H1 (cell line): ENCODE results near the gene PDP2. TPM values are rescaled to one million over a fixed set of nuclear protein-coding genes. Genes with fewer than 3 reads are reported as not detected.

Source experiments
- CTCF ChIA-PET: fragments of 300-600 bp; sonication (Branson Sonifier 250); formaldehyde crosslinking; loops from one replicate; lab custom pipeline; 2021; ENCODE audit not compliant: partially characterized antibody; lab: Charles Lee
- POLR2A ChIA-PET: fragments of 300-600 bp; sonication (Branson Sonifier 250); formaldehyde crosslinking; loops from one replicate; lab custom pipeline; 2021; ENCODE audit warnings: inconsistent platforms; ENCODE audit not compliant: partially characterized antibody; lab: Charles Lee
- DNase-seq, 2 experiments: peaks; one replicate each; pipeline versions ENCODE4 v3.0.0 to v3.0.0-alpha.2; 2010 to 2022; ENCODE audit warnings: low spot score in 2 of 2, low read depth in 1 of 2, mixed read lengths in 1 of 2
- FAIRE-seq: peaks from 2 replicates; lab custom pipeline; 2011; peaks lifted over from hg19 to GRCh38; lab: Jason Lieb, UNC
- H2AFZ ChIP-seq: 2 replicates; pipeline ENCODE4 v1.8.1; 2012; ENCODE audit warnings: low read length, inconsistent platforms
- H2AK5ac ChIP-seq: 2 replicates; pipeline ENCODE4 v1.6.1; 2013; ENCODE audit warnings: low read depth, low read length
- H2BK120ac ChIP-seq: replicated peaks from 2 replicates; pipeline ENCODE3; 2013; ENCODE audit warnings: low read depth, low read length, inconsistent platforms
- H2BK12ac ChIP-seq: 2 replicates; pipeline ENCODE4 v1.6.1; 2013; ENCODE audit warnings: low read depth, low read length
- H2BK15ac ChIP-seq: 2 replicates; pipeline ENCODE4 v1.6.1; 2013; ENCODE audit warnings: low read length
- H2BK20ac ChIP-seq: 2 replicates; pipeline ENCODE4 v1.6.1; 2013; ENCODE audit warnings: low read length
- H2BK5ac ChIP-seq: 2 replicates; pipeline ENCODE4 v1.6.1; 2013; ENCODE audit warnings: low read depth, low read length
- H3K14ac ChIP-seq: 2 replicates; pipeline ENCODE4 v1.6.1; 2013; ENCODE audit warnings: inconsistent platforms; ENCODE audit not compliant: insufficient read length
- H3K18ac ChIP-seq: 2 replicates; pipeline ENCODE4 v1.6.1; 2013; ENCODE audit warnings: low read length; ENCODE audit errors: extremely low read depth
- H3K23ac ChIP-seq: 2 replicates; pipeline ENCODE4 v1.6.1; 2013; ENCODE audit warnings: inconsistent platforms; ENCODE audit not compliant: insufficient read length
- H3K23me2 ChIP-seq: 2 replicates; pipeline ENCODE4 v1.6.1; 2013; ENCODE audit warnings: low read depth, low read length
- H3K27ac ChIP-seq: 2 replicates; pipeline ENCODE4 v1.6.1; 2011; ENCODE audit warnings: low read depth, low read length, inconsistent platforms
- H3K27me3 ChIP-seq, 4 experiments: replicated peaks in 1 of 4; 1 replicate in 1 of 4; 2 replicates in 3 of 4; pipeline versions ENCODE4 v1.6.1 to v1.8.1; 2011 to 2013; ENCODE audit warnings: low read length in 3 of 4, mild to moderate bottlenecking in 3 of 4, inconsistent platforms in 2 of 4, mixed read lengths in 2 of 4, moderate library complexity in 1 of 4; ENCODE audit not compliant: control insufficient read depth in 3 of 4, insufficient read depth in 3 of 4; ENCODE audit errors: extremely low read depth in 1 of 4
- H3K36me3 ChIP-seq, 4 experiments: 2 replicates each; pipeline versions ENCODE4 v1.6.1 to v1.8.1; 2011 to 2013; ENCODE audit warnings: mild to moderate bottlenecking in 4 of 4, low read length in 3 of 4, moderate library complexity in 2 of 4, control low read depth in 1 of 4, inconsistent platforms in 1 of 4; ENCODE audit not compliant: insufficient read depth in 4 of 4, control insufficient read depth in 2 of 4
- H3K4ac ChIP-seq: replicated peaks from 2 replicates; pipeline ENCODE3; 2013; ENCODE audit warnings: low read length, low read depth, mixed read lengths, inconsistent platforms; ENCODE audit not compliant: insufficient read length
- H3K4me1 ChIP-seq, 4 experiments: replicated peaks in 1 of 4; 1 replicate in 1 of 4; 2 replicates in 3 of 4; pipeline versions ENCODE4 v1.6.1 to v1.8.1; 2011 to 2013; ENCODE audit warnings: low read length in 3 of 4, inconsistent platforms in 2 of 4, mixed read lengths in 1 of 4; ENCODE audit not compliant: insufficient read depth in 4 of 4, control insufficient read depth in 3 of 4
- H3K4me2 ChIP-seq, 2 experiments: 2 replicates each; pipeline versions ENCODE4 v1.6.1 to v1.8.1; 2011 to 2013; ENCODE audit warnings: low read depth in 2 of 2, low read length in 2 of 2, control low read depth in 1 of 2, inconsistent platforms in 1 of 2, mild to moderate bottlenecking in 1 of 2; ENCODE audit not compliant: insufficient read depth in 1 of 2
- H3K4me3 ChIP-seq, 4 experiments: fragments of 200-600, 300-600 bp in 1 of 4; sonication (generic), shearing (Covaris generic), sonication (Bioruptor Twin) in 1 of 4; 2 replicates each; pipeline versions ENCODE4 v1.5.1 to v1.8.1; 2011 to 2016; ENCODE audit warnings: low read length in 4 of 4, low read depth in 3 of 4, control low read depth in 2 of 4, inconsistent platforms in 2 of 4, mild to moderate bottlenecking in 2 of 4, mixed read lengths in 1 of 4, moderate library complexity in 1 of 4; ENCODE audit not compliant: insufficient read depth in 2 of 4; ENCODE audit errors: extremely low read depth in 1 of 4
- H3K56ac ChIP-seq: replicated peaks from 2 replicates; pipeline ENCODE3; 2013; ENCODE audit warnings: low read depth, mild to moderate bottlenecking, mixed read lengths, low read length, inconsistent platforms; ENCODE audit not compliant: insufficient read length
- H3K79me1 ChIP-seq: 2 replicates; pipeline ENCODE4 v1.6.1; 2013; ENCODE audit warnings: low read depth, low read length, control low read depth
- H3K79me2 ChIP-seq, 2 experiments: 2 replicates each; pipeline versions ENCODE4 v1.6.1 to v1.8.1; 2012 to 2013; ENCODE audit warnings: low read length in 2 of 2, mild to moderate bottlenecking in 2 of 2, inconsistent platforms in 1 of 2; ENCODE audit not compliant: insufficient read depth in 2 of 2, control insufficient read depth in 1 of 2
- H3K9ac ChIP-seq, 4 experiments: replicated peaks in 1 of 4; 1 replicate in 1 of 4; 2 replicates in 3 of 4; pipeline versions ENCODE4 v1.6.1 to v1.8.1; 2011 to 2013; ENCODE audit warnings: low read depth in 3 of 4, low read length in 3 of 4, control low read depth in 2 of 4, mild to moderate bottlenecking in 2 of 4, moderate library complexity in 2 of 4, inconsistent platforms in 1 of 4; ENCODE audit errors: extremely low read depth in 1 of 4
- H3K9me3 ChIP-seq, 2 experiments: 2 replicates each; pipeline versions ENCODE4 v1.6.1 to v1.8.1; 2012 to 2013; ENCODE audit warnings: mild to moderate bottlenecking in 2 of 2, moderate library complexity in 2 of 2, control low read depth in 1 of 2, inconsistent platforms in 1 of 2, low read depth in 1 of 2, low read length in 1 of 2, mixed read lengths in 1 of 2; ENCODE audit not compliant: insufficient read depth in 2 of 2
- H4K20me1 ChIP-seq, 2 experiments: replicated peaks in 1 of 2; 2 replicates each; pipeline versions ENCODE3 to v1.8.1; 2011 to 2013; ENCODE audit warnings: inconsistent platforms in 2 of 2, low read length in 2 of 2, mild to moderate bottlenecking in 1 of 2; ENCODE audit not compliant: insufficient read depth in 2 of 2, control insufficient read depth in 1 of 2
- H4K5ac ChIP-seq: 2 replicates; pipeline ENCODE4 v1.6.1; 2013; ENCODE audit warnings: low read length, low read depth, mixed read lengths, inconsistent platforms; ENCODE audit not compliant: insufficient read length
- H4K8ac ChIP-seq: 2 replicates; pipeline ENCODE4 v1.8.0; 2013; ENCODE audit warnings: mild to moderate bottlenecking, moderate library complexity, low read length, inconsistent platforms; ENCODE audit not compliant: insufficient read depth; ENCODE audit errors: extremely low read depth
- H4K91ac ChIP-seq: replicated peaks from 2 replicates; pipeline ENCODE3; 2013; ENCODE audit warnings: low read length, mixed read lengths, inconsistent platforms; ENCODE audit not compliant: insufficient read length
- ASH2L ChIP-seq: fragments of 200-600, 300-600 bp; sonication (generic); IDR thresholded peaks from one replicate; pipeline ENCODE4 v1.7.1; 2017; ENCODE audit warnings: low read length
- CREB1 ChIP-seq: IDR thresholded peaks from 2 replicates; pipeline ENCODE4 v1.6.1; 2012; ENCODE audit warnings: inconsistent platforms
- JUN ChIP-seq: IDR thresholded peaks from 2 replicates; pipeline ENCODE4 v1.6.1; 2011; ENCODE audit warnings: low read depth, mild to moderate bottlenecking, improper control_type of control experiment, low read length
- RBBP5 ChIP-seq: IDR thresholded peaks from 2 replicates; pipeline ENCODE4 v1.7.1; 2012; ENCODE audit warnings: low read depth, mild to moderate bottlenecking, inconsistent platforms, low read length, moderate library complexity, borderline replicate concordance
- RXRA ChIP-seq: IDR thresholded peaks from 2 replicates; pipeline ENCODE4 v1.6.1; 2011; ENCODE audit warnings: low read depth, mild to moderate bottlenecking, low read length, moderate library complexity; ENCODE audit not compliant: insufficient read depth
- SIN3A ChIP-seq, 2 experiments: IDR thresholded peaks in 1 of 2; conservative IDR thresholded peaks in 1 of 2; 2 replicates each; pipeline ENCODE4 v1.6.1; 2011 to 2012; ENCODE audit warnings: low read length in 2 of 2, improper control_type of control experiment in 1 of 2, low read depth in 1 of 2, mild to moderate bottlenecking in 1 of 2
- SP1 ChIP-seq: IDR thresholded peaks from 2 replicates; pipeline ENCODE4 v1.6.1; 2011; ENCODE audit warnings: low read depth, low read length
- SRF ChIP-seq: IDR thresholded peaks from 2 replicates; pipeline ENCODE4 v1.6.1; 2011; ENCODE audit warnings: mild to moderate bottlenecking, low read depth, low read length, moderate library complexity
- TBP ChIP-seq: IDR thresholded peaks from 2 replicates; pipeline ENCODE4 v1.6.1; 2011; ENCODE audit warnings: low read depth, low read length, improper control_type of control experiment
- WGBS, 2 experiments: shearing (Covaris generic) in 1 of 2; methylation state at CpG; one replicate each; pipeline versions ENCODE4 v1.1.6 to v1.1.7; 2013 to 2015; ENCODE audit warnings: low lambda C conversion rate in 2 of 2, mixed read lengths in 2 of 2, inconsistent platforms in 1 of 2, low coverage in 1 of 2, missing lambda C conversion rate in 1 of 2; ENCODE audit not compliant: insufficient replicate concordance in 2 of 2, insufficient coverage in 1 of 2, insufficient read length in 1 of 2; ENCODE audit errors: extremely low coverage in 1 of 2, missing lambda C conversion rate in 1 of 2; 5-methylcytosine and 5-hydroxymethylcytosine counted together
- polyA plus RNA-seq, 7 experiments: library from polyadenylated mRNA; depleted of rRNA in 3 of 7; stranded (reverse) in 5 of 7; unstranded in 2 of 7; fragments of >200 nt in 5 of 7; fragments of 200-250 nt in 2 of 7; gene quantifications; 1 replicate in 5 of 7; 2 replicates in 1 of 7; 4 replicates in 1 of 7; pipeline versions ENCODE4 v1.2.1 to v1.2.3, GENCODE V29; 2011 to 2013; ENCODE audit warnings: missing spikeins in 2 of 7, mixed read lengths in 2 of 7
- total RNA-seq: library from RNA; stranded (reverse); fragmentation: NEBNext Ultra II Directional; extraction: Animal tissue kit (Norgen Biotek cat#: 25700); gene quantifications from 2 replicates; pipeline ENCODE4 v1.2.1, GENCODE V29; 2021
- TF ChIP-seq, protein P1 (sequence below): IDR thresholded peaks from 2 replicates; pipeline ENCODE4 v1.6.1; 2012; ENCODE audit warnings: inconsistent platforms
- TF ChIP-seq, protein P2 (sequence below): IDR thresholded peaks from 2 replicates; pipeline ENCODE4 v1.6.1; 2012; ENCODE audit warnings: inconsistent platforms
- TF ChIP-seq, protein P3 (sequence below): IDR thresholded peaks from 2 replicates; pipeline ENCODE4 v1.6.1; 2012; ENCODE audit warnings: low read length, inconsistent platforms

The PDP2 gene
- total and polyA plus RNA-seq, 2 of the 8 experiments (the other 6 are each of a cell fraction or from before 2014, with no cell fraction given), result 11.7 to 36.5 TPM

DNA sequence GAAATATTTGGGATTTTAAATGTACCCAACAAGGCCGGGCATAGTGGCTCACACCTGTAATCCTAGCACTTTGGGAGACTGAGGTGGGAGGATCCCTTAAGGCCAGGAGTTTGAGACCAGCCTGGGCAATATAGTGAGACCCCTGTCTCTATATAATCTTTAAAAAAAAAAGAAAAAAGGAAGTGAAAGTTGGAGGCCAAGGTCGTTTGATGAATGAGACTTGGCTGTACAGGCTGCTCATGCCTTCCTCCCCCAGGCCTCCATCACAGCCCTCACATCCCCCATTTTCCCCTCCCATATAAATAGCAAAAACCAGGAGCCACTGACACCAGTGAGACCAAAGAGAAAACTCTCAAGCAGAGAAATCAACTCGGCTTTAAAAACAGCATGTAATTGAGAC, 39.4 kb upstream of the PDP2 start:
- H3K18ac ChIP-seq, result no peak overlapping the region
- no peak overlapping the region for H2BK5ac ChIP-seq
- H3K27ac ChIP-seq, result no peak overlapping the region
- H3K27me3 ChIP-seq, result peaks cover 14 to 34% (median 29%) of the 10 kb centered on the region in 4 experiments
- WGBS, 2 experiments, result 76% methylated on average over 2 of the region's 3 CpGs; no CpG with 5 or more reads in 1 of the 2 experiments
- no peak overlapping the region for H2BK15ac ChIP-seq
- H2AFZ ChIP-seq, result no peak overlapping the region
- H3K4me2 ChIP-seq, result no peak overlapping the region
- no peak overlapping the region for H3K4ac ChIP-seq
- DNase-seq (no peak), FAIRE-seq (no peak)
- H4K8ac ChIP-seq, result no peak overlapping the region
- peaks cover 0 to 2% (median 0%) of the 10 kb centered on the region in 4 experiments; a peak in 3 of 7 replicates for H3K4me1 ChIP-seq
- H3K9me3 ChIP-seq, result no peaks in the 10 kb centered on the region
- no peak overlapping the region for H4K91ac ChIP-seq
- no peak overlapping the region for H3K14ac ChIP-seq
- no peak overlapping the region for H3K4me3 ChIP-seq
- H2BK120ac ChIP-seq, result no peak overlapping the region
- no peak overlapping the region for H3K56ac ChIP-seq
- no peak overlapping the region for H2BK20ac ChIP-seq
- ChIA-PET CTCF (interaction anchor here (1.0 to 13.4 kb wide), 4 partner anchors 12 to 190 kb away, joined by 3 to 162 read pairs (median 42); partner anchors contain the start of gene NAE1), POLR2A (interaction anchor here (2.1 kb wide), 1 partner anchor 10 kb away, joined by 14 read pairs; the partner anchor contains the start of gene NAE1)
- no peaks in the 10 kb centered on the region for H3K79me2 ChIP-seq
- no peak overlapping the region for H2BK12ac ChIP-seq
- H3K36me3 ChIP-seq, result no peaks in the 10 kb centered on the region
- H4K5ac ChIP-seq, result no peak overlapping the region
- H2AK5ac ChIP-seq, result no peak overlapping the region
- H3K9ac ChIP-seq, result no peak overlapping the region
- H4K20me1 ChIP-seq, result no peaks in the 10 kb centered on the region
- H3K79me1 ChIP-seq, result no peaks in the 10 kb centered on the region
- H3K23ac ChIP-seq, result no peak overlapping the region
- peaks cover 12% of the 10 kb centered on the region for H3K23me2 ChIP-seq
- TF ChIP-seq SP1 (no peak), JUN (no peak), SIN3A (conservative IDR thresholded peaks at IDR 0.05 in 1 of 2, IDR thresholded peaks at IDR 0.05 in 1 of 2; ENCODE audit: low read depth in 1 of 2, low read length in 2 of 2) (no peak), ASH2L (no peak), RBBP5 (no peak), SRF (no peak), CREB1 (no peak), TBP (no peak), RXRA (no peak)
- TF ChIP-seq, protein P1, sequence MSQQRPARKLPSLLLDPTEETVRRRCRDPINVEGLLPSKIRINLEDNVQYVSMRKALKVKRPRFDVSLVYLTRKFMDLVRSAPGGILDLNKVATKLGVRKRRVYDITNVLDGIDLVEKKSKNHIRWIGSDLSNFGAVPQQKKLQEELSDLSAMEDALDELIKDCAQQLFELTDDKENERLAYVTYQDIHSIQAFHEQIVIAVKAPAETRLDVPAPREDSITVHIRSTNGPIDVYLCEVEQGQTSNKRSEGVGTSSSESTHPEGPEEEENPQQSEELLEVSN, result no peak
- TF ChIP-seq, protein P2, sequence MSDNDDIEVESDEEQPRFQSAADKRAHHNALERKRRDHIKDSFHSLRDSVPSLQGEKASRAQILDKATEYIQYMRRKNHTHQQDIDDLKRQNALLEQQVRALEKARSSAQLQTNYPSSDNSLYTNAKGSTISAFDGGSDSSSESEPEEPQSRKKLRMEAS, result no peak
- TF ChIP-seq, protein P3, sequence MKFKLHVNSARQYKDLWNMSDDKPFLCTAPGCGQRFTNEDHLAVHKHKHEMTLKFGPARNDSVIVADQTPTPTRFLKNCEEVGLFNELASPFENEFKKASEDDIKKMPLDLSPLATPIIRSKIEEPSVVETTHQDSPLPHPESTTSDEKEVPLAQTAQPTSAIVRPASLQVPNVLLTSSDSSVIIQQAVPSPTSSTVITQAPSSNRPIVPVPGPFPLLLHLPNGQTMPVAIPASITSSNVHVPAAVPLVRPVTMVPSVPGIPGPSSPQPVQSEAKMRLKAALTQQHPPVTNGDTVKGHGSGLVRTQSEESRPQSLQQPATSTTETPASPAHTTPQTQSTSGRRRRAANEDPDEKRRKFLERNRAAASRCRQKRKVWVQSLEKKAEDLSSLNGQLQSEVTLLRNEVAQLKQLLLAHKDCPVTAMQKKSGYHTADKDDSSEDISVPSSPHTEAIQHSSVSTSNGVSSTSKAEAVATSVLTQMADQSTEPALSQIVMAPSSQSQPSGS, result no peak
